HG02943 (cell line): ENCODE data around the gene ATP5ME.
"Not testable (repeated sequence)": the region's sequence is repeated elsewhere in the genome, so short reads cannot be mapped to it uniquely, and the experiment has no call there.

ENCODE experiments used
- ATAC-seq: cut with Tn5 transposase; IDR thresholded peaks from one replicate; pipeline ENCODE4 v1.9.1; 2021; ENCODE audit warnings: mild to moderate bottlenecking, low read depth, moderate library complexity; ENCODE audit not compliant: unreplicated experiment

Gene ATP5ME

GRCh38 chr4:673349-674091 is 556 bp downstream of the ATP5ME start:
- ATAC-seq: no peak

DNA sequence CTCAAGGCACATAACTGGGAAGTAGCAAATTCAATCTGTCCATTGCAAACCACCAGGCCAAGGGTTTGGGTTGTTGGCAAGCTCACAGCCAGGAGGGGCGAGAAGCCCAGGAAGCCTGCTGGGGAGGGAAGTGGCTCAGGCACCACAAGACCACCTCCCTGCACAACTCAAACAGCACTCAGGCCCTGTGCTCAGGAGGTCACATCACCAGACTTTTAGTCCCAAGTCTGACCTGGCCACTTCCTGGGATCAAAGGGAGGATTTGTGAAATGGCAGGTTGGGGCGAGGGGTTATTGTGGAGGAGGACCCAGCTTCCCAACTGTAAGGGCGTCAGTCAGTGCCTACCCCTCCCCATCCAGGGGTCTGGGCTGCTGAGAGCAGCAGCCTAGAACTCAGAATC is 2.3 kb downstream of the ATP5ME start:
- ATAC-seq: no peak

DNA sequence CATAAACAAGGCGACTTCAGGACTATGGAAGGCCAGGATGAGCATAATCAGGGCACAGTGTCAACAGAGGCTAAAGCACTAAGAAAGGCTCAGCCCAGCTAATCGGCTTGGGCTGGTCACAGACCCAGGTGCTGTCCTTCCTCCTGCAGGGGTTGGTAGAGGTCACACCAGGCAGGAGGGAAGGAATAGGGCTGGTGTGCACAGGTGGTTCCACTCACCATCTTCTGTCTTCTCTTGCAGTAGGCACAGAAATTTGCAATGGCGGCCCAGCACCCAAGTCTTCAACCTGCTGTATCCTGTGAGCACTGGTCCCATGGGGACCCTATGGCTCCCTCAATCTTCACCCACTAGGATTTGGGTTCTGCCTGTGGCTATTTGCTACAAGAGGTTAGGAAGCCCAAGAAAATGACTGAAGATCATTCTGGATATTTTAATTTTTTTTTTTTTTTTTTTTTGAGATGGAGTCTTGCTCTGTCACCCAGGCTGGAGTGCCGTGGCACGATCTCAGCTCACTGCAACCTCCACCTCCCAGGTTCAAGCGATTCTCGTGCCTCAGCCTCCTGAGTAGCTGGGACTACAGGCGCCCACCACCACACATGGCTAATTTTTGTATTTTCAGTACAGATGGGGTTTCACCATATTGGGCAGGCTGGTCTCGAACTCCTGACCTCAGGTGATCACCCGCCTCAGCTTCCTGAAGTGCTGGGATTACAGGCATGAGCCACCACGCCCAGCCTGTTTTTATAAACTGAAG is 4.1 kb downstream of the ATP5ME start:
- ATAC-seq: not testable (repeated sequence)

GRCh38 chr4:668219-668618 is 5.9 kb downstream of the ATP5ME start:
- ATAC-seq: not testable (repeated sequence)

- ATAC-seq: no peak
Measured at GRCh38 chr4:667545-667925, 6.5 kb downstream of the ATP5ME start.

DNA sequence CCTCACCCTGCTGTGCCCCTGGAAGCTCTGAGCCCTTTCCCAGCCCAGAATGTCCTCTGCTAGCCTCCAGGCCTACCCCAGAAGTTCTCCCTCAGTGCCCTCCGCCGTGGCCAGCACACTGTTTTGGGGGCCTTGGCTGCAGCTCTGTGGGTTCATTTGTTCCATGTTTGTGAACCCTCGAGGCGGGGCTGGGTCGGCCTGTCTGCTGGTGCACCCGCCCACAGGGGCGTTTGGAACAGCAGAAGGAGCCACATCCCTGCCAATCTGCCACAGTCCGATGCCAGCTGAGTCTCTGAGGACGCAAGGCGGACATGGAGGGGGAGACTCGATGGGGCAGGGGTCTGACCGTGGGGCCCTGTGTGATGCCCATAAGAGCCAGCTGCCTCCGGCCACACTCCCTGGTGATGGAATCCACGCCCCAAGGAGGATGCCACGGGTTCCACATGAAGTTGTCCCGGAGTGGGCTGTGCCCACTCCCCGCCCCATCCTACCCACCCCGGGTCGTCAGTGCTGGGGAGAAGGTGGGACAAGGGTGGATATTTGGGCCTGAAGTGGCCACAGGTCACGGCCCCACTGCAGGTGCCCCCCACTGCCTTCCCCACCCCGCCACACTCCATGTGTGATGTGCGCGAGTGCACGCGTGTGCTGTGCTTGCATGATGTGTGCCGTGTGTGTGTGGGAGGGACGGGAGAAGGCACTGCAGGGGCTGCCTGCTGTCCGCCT is 7.1 kb downstream of the ATP5ME start:
- ATAC-seq: no peak

DNA sequence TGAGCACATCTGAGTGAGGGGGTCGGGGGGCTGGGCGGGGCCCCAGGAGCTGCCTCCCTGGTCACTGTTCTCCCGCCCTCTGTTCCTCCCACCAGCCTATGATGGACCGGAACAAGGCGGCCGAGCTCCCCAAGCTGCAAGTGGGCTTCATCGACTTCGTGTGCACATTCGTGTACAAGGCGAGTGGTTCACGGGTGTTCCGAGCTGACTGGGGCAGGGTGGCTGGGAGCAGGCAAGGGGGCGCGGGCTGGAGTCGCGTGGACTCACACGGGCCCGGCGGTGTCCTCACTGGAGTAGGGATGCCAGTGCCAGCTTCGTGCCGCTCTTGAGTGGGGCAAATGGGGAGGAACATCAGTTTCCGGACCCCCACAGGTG is 7.7 kb downstream of the ATP5ME start:
- no peak for ATAC-seq

GRCh38 chr4:665751-666435 is 8.2 kb downstream of the ATP5ME start:
- ATAC-seq: no peak

- no peak for ATAC-seq
Measured at GRCh38 chr4:665381-665750, 8.7 kb downstream of the ATP5ME start.

GRCh38 chr4:664713-665231 is 9.3 kb downstream of the ATP5ME start:
- ATAC-seq: no peak

- no peak for ATAC-seq
Measured at GRCh38 chr4:663438-664428, 10.3 kb downstream of the ATP5ME start.

- ATAC-seq: no peak
Measured at GRCh38 chr4:663046-663437, 11.0 kb downstream of the ATP5ME start.

DNA sequence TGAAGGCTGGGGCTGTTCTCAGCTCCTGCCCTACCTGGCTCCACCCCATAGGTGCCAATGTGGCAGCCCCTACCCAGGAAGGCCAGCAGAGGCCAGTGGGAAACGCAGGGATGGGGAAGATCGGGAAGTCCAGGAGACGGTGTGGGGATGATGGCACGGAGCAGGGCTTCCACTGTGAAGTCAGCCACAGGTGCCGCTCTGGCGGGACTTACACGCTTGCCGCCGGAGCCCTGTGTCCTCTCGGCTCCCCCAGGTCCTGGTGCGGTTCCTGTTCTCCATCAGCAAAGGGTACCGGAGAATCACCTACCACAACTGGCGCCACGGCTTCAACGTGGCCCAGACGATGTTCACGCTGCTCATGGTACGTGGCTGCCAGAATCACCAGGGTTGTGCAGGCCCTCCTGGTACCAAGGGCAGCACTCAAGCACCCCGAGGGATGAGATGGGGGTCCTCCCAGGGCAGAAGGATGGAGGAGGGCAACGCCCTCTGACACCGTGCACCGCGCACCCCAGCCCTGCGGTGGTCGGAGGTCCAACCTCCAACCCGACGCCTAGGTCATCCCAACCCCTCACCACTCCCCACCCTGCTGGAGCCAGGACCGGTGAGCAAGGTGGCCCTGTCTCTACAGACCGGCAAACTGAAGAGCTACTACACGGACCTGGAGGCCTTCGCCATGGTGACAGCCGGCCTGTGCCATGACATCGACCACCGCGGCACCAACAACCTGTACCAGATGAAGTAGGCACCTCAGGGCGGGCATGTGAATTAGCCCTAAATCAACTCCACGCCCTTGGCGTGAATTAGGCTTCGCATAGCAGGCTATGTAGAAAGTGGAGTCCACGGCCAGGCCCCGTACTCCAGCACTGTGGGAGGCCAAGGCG is 12.0 kb downstream of the ATP5ME start:
- ATAC-seq: no peak

DNA sequence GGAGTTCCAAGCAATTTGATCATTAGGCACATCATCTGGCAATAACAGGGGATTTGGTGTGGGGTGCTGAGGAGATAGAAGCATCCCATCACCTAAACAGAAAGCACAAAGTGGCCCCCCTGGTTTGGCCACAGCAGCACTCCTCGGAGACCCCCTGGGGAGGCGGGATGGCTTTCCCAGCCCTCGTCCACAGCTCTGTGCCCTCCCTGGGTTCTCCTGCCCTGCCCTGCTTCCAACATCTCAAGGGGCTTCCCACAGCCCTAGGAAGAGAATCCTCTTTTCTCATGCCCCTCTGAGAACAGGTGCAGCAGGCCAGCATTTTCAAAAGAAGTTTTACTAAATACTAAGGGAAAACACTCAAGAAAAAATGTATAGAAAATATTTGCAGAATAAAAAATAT is 12.8 kb downstream of the ATP5ME start:
- ATAC-seq: no peak

- ATAC-seq: no peak
Measured at GRCh38 chr4:660401-660800, 13.7 kb downstream of the ATP5ME start.

- no peak for ATAC-seq
Measured at GRCh38 chr4:659851-660250, 14.2 kb downstream of the ATP5ME start.

GRCh38 chr4:658681-659667 is 15.1 kb downstream of the ATP5ME start:
- ATAC-seq: no peak
